ENCODE measurements around the gene PHF21A.

PHF21A gene

GRCh38 chr11:46105926-46106325, 15.3 kb downstream of the PHF21A start:
- no peaks in the 10 kb centered on the region for H3K9me3 ChIP-seq (ENCODE audit: insufficient read depth, low read length, severe bottlenecking)
- H3K4me3 ChIP-seq (ENCODE audit: low read depth in 1 of 2, low read length in 2 of 2): no peak overlapping the region
- TF ChIP-seq CTCF (IDR thresholded peaks at IDR 0.05; ENCODE audit: borderline replicate concordance, extremely low read depth, low read length, poor library complexity, severe bottlenecking): no peak
- H2AFZ ChIP-seq (ENCODE audit: low read depth, low read length): no peak overlapping the region
- H3K27me3 ChIP-seq (ENCODE audit: insufficient read depth, low read length, poor library complexity): no peaks in the 10 kb centered on the region
- H3K4me2 ChIP-seq (ENCODE audit: insufficient read depth, low read length): no peak overlapping the region
- H3K36me3 ChIP-seq (ENCODE audit: insufficient read depth, low read length): no peaks in the 10 kb centered on the region
- no peak overlapping the region for H3K27ac ChIP-seq (ENCODE audit: low read length)
- peaks cover 9% of the 10 kb centered on the region; the same call in 1 of the 2 replicates for H4K20me1 ChIP-seq (ENCODE audit: insufficient read depth, low read length)
- DNase-seq: no peak
- ATAC-seq (ENCODE audit: insufficient read depth, low read depth): no peak
- peaks cover 68% of the 10 kb centered on the region for H3K79me2 ChIP-seq (ENCODE audit: insufficient read depth, low read length)
- H3K9ac ChIP-seq (ENCODE audit: low read depth, low read length): no peak overlapping the region
- H3K4me1 ChIP-seq (ENCODE audit: insufficient read depth, low read length): peaks cover 12% of the 10 kb centered on the region

GRCh38 chr11:46105134-46105628, 16.1 kb downstream of the PHF21A start:
- DNase-seq (no peak), ATAC-seq (ENCODE audit: insufficient read depth, low read depth) (peak; percentile 58)
- no peak overlapping the region for H3K27ac ChIP-seq (ENCODE audit: low read length)
- H3K4me1 ChIP-seq (ENCODE audit: insufficient read depth, low read length): peaks cover 19% of the 10 kb centered on the region
- peaks cover 9% of the 10 kb centered on the region; the same call in 1 of the 2 replicates for H4K20me1 ChIP-seq (ENCODE audit: insufficient read depth, low read length)
- no peak overlapping the region for H2AFZ ChIP-seq (ENCODE audit: low read depth, low read length)
- no peaks in the 10 kb centered on the region for H3K9me3 ChIP-seq (ENCODE audit: insufficient read depth, low read length, severe bottlenecking)
- TF ChIP-seq EZH2 (IDR thresholded peaks at IDR 0.05; ENCODE audit: borderline replicate concordance, low read depth, low read length, severe bottlenecking): no peak
- no peak for TF ChIP-seq CTCF (IDR thresholded peaks at IDR 0.05; ENCODE audit: borderline replicate concordance, extremely low read depth, low read length, poor library complexity, severe bottlenecking)
- H3K27me3 ChIP-seq (ENCODE audit: insufficient read depth, low read length, poor library complexity): no peaks in the 10 kb centered on the region
- peaks cover 72% of the 10 kb centered on the region for H3K79me2 ChIP-seq (ENCODE audit: insufficient read depth, low read length)
- no peaks in the 10 kb centered on the region for H3K36me3 ChIP-seq (ENCODE audit: insufficient read depth, low read length)
- H3K9ac ChIP-seq (ENCODE audit: low read depth, low read length): no peak overlapping the region
- H3K4me3 ChIP-seq (ENCODE audit: low read depth in 1 of 2, low read length in 2 of 2): no peak overlapping the region
- H3K4me2 ChIP-seq (ENCODE audit: insufficient read depth, low read length): no peak overlapping the region

GRCh38 chr11:46102843-46103242, 18.4 kb downstream of the PHF21A start:
- no peak overlapping the region for H3K4me2 ChIP-seq (ENCODE audit: insufficient read depth, low read length)
- H3K9ac ChIP-seq (ENCODE audit: low read depth, low read length): no peak overlapping the region
- ATAC-seq (ENCODE audit: insufficient read depth, low read depth) (no peak), DNase-seq (no peak)
- H3K4me1 ChIP-seq (ENCODE audit: insufficient read depth, low read length): peaks cover 34% of the 10 kb centered on the region
- H3K36me3 ChIP-seq (ENCODE audit: insufficient read depth, low read length): no peaks in the 10 kb centered on the region
- no peak overlapping the region for H2AFZ ChIP-seq (ENCODE audit: low read depth, low read length)
- no peak overlapping the region for H3K27ac ChIP-seq (ENCODE audit: low read length)
- TF ChIP-seq CTCF (IDR thresholded peaks at IDR 0.05; ENCODE audit: borderline replicate concordance, extremely low read depth, low read length, poor library complexity, severe bottlenecking) (no peak), EZH2 (IDR thresholded peaks at IDR 0.05; ENCODE audit: borderline replicate concordance, low read depth, low read length, severe bottlenecking) (no peak)
- peaks cover 83% of the 10 kb centered on the region for H3K79me2 ChIP-seq (ENCODE audit: insufficient read depth, low read length)
- no peaks in the 10 kb centered on the region for H3K27me3 ChIP-seq (ENCODE audit: insufficient read depth, low read length, poor library complexity)
- H3K9me3 ChIP-seq (ENCODE audit: insufficient read depth, low read length, severe bottlenecking): no peaks in the 10 kb centered on the region
- 0 out of 2 replicates have a peak, but pooled peaks cover 4% of the 10 kb centered on the region for H4K20me1 ChIP-seq (ENCODE audit: insufficient read depth, low read length)
- no peak overlapping the region for H3K4me3 ChIP-seq (ENCODE audit: low read depth in 1 of 2, low read length in 2 of 2)

All from DND-41 (cell line).